Measurements from ENCODE around the gene NT5E. TPM values are rescaled to one million over a fixed set of nuclear protein-coding genes. Genes with fewer than 3 reads are reported as not detected.
A peak's percentile ranks its signal among the peaks of the same experiment; 100 is the strongest.

The NT5E gene
- total RNA-seq, 2 experiments from 2014 or later = 3.8 to 4.9 TPM

GRCh38 chr6:85424981-85425380 is 24.9 kb upstream of the NT5E start:
- H3K36me3 Mint-ChIP-seq (ENCODE audit: low read depth) = peaks cover 2% of the 10 kb centered on the region
- H3K27ac Mint-ChIP-seq = no peak overlapping the region
- DNase-seq (no peak), ATAC-seq (no peak)
- H3K4me3 Mint-ChIP-seq = no peak overlapping the region
- H3K9me3 Mint-ChIP-seq (ENCODE audit: low read depth) = peaks cover 13% of the 10 kb centered on the region
- H3K27me3 Mint-ChIP-seq = no peaks in the 10 kb centered on the region
- no peaks in the 10 kb centered on the region for H3K4me1 Mint-ChIP-seq
- POLR2A ChIA-PET = no interaction called here
- intact Hi-C loops (cut with DNase I, micrococcal nuclease) = no loop called here
- CTCF ChIA-PET = no interaction called here

- no peak for DNase-seq
- Mint-ChIP-seq H3K27me3 (no peaks in the 10 kb centered on the region), H3K9me3 (ENCODE audit: low read depth) (peaks cover 13% of the 10 kb centered on the region), H3K4me3 (no peak overlapping the region), H3K4me1 (no peaks in the 10 kb centered on the region), H3K27ac (no peak overlapping the region), H3K36me3 (ENCODE audit: low read depth) (peaks cover 2% of the 10 kb centered on the region)
- intact Hi-C loops (cut with DNase I, micrococcal nuclease) = no loop called here
- ChIA-PET POLR2A (no interaction called here), CTCF (no interaction called here)
- ATAC-seq = no peak
Measured at GRCh38 chr6:85425997-85426396, 23.9 kb upstream of the NT5E start.

GRCh38 chr6:85428486-85428885 is 21.4 kb upstream of the NT5E start:
- POLR2A ChIA-PET = no interaction called here
- Mint-ChIP-seq H3K4me3 (no peak overlapping the region), H3K4me1 (no peaks in the 10 kb centered on the region)

GRCh38 chr6:85429346-85429745 is 20.5 kb upstream of the NT5E start:
- CTCF ChIA-PET = interaction anchor here (0.8 to 1.5 kb wide), 2 partner anchors 54 to 106 kb away, joined by 3 to 5 read pairs; no protein-coding TSS in a partner anchor
- no peak overlapping the region for H3K4me3 Mint-ChIP-seq
- peaks cover 13% of the 10 kb centered on the region for H3K9me3 Mint-ChIP-seq (ENCODE audit: low read depth)
- H3K27me3 Mint-ChIP-seq = peaks cover 2% of the 10 kb centered on the region
- DNase-seq = no peak
- no peak overlapping the region for H3K27ac Mint-ChIP-seq
- H3K36me3 Mint-ChIP-seq (ENCODE audit: low read depth) = peaks cover 2% of the 10 kb centered on the region
- ATAC-seq = no peak
- POLR2A ChIA-PET = no interaction called here
- intact Hi-C loops (cut with DNase I, micrococcal nuclease) = no loop called here
- no peaks in the 10 kb centered on the region for H3K4me1 Mint-ChIP-seq

More at GRCh38 chr6:85428486-85428885, 21.4 kb upstream of the NT5E start:
- intact Hi-C loops (cut with DNase I, micrococcal nuclease) = no loop called here
- Mint-ChIP-seq H3K27me3 (peaks cover 2% of the 10 kb centered on the region), H3K27ac (no peak overlapping the region), H3K36me3 (ENCODE audit: low read depth) (peaks cover 2% of the 10 kb centered on the region), H3K9me3 (ENCODE audit: low read depth) (peaks cover 13% of the 10 kb centered on the region)
- DNase-seq = no peak
- CTCF ChIA-PET = interaction anchor here (0.8 to 1.1 kb wide), 2 partner anchors 15 to 55 kb away, joined by 3 to 5 read pairs; no protein-coding TSS in a partner anchor
- ATAC-seq = no peak

- H3K27me3 Mint-ChIP-seq = peaks cover 2% of the 10 kb centered on the region
- POLR2A ChIA-PET = interaction anchor here (0.7 kb wide), 1 partner anchor 33 kb away, joined by 13 read pairs; no protein-coding TSS in a partner anchor
- intact Hi-C loops (cut with DNase I, micrococcal nuclease) = no loop called here
- H3K36me3 Mint-ChIP-seq (ENCODE audit: low read depth) = peaks cover 2% of the 10 kb centered on the region
- no peak overlapping the region for H3K27ac Mint-ChIP-seq
- no peaks in the 10 kb centered on the region for H3K4me1 Mint-ChIP-seq
- ATAC-seq (no peak), DNase-seq (no peak)
- CTCF ChIA-PET = interaction anchor here (1.7 kb wide), 1 partner anchor 10 kb away, joined by 6 read pairs; no protein-coding TSS in a partner anchor
- no peak overlapping the region for H3K4me3 Mint-ChIP-seq
- H3K9me3 Mint-ChIP-seq (ENCODE audit: low read depth) = peaks cover 4% of the 10 kb centered on the region
Measured at GRCh38 chr6:85431271-85431670, 18.6 kb upstream of the NT5E start.

GRCh38 chr6:85432554-85432953 is 17.3 kb upstream of the NT5E start:
- CTCF ChIA-PET = no interaction called here
- Mint-ChIP-seq H3K9me3 (ENCODE audit: low read depth) (no peaks in the 10 kb centered on the region), H3K4me1 (no peaks in the 10 kb centered on the region), H3K27me3 (peaks cover 2% of the 10 kb centered on the region), H3K27ac (no peak overlapping the region), H3K4me3 (no peak overlapping the region), H3K36me3 (ENCODE audit: low read depth) (no peaks in the 10 kb centered on the region)
- no peak for DNase-seq
- no peak for ATAC-seq
- POLR2A ChIA-PET = no interaction called here
- intact Hi-C loops (cut with DNase I, micrococcal nuclease) = no loop called here

- no peaks in the 10 kb centered on the region for H3K9me3 Mint-ChIP-seq (ENCODE audit: low read depth)
- POLR2A ChIA-PET = no interaction called here
- ATAC-seq (no peak), DNase-seq (no peak)
- CTCF ChIA-PET = no interaction called here
- peaks cover 2% of the 10 kb centered on the region for H3K27me3 Mint-ChIP-seq
- intact Hi-C loops (cut with DNase I, micrococcal nuclease) = no loop called here
- no peaks in the 10 kb centered on the region for H3K4me1 Mint-ChIP-seq
- no peaks in the 10 kb centered on the region for H3K36me3 Mint-ChIP-seq (ENCODE audit: low read depth)
- no peak overlapping the region for H3K27ac Mint-ChIP-seq
- no peak overlapping the region for H3K4me3 Mint-ChIP-seq
Measured at GRCh38 chr6:85435851-85436250, 14.0 kb upstream of the NT5E start.

- intact Hi-C loops (cut with DNase I, micrococcal nuclease) = no loop called here
- CTCF ChIA-PET = no interaction called here
Measured at GRCh38 chr6:85436411-85436810, 13.5 kb upstream of the NT5E start.

GRCh38 chr6:85436939-85437495 is 12.9 kb upstream of the NT5E start:
- intact Hi-C loops (cut with DNase I, micrococcal nuclease) = no loop called here

More at GRCh38 chr6:85436411-85436810, 13.5 kb upstream of the NT5E start:
- H3K4me3 Mint-ChIP-seq = no peak overlapping the region
- H3K9me3 Mint-ChIP-seq (ENCODE audit: low read depth) = no peaks in the 10 kb centered on the region
- no peak for DNase-seq
- no peaks in the 10 kb centered on the region for H3K36me3 Mint-ChIP-seq (ENCODE audit: low read depth)
- POLR2A ChIA-PET = no interaction called here
- no peaks in the 10 kb centered on the region for H3K4me1 Mint-ChIP-seq
- peaks cover 2% of the 10 kb centered on the region for H3K27me3 Mint-ChIP-seq
- ATAC-seq = no peak
- no peak overlapping the region for H3K27ac Mint-ChIP-seq

GRCh38 chr6:85443349-85444117 is 6.3 kb upstream of the NT5E start:
- CTCF ChIA-PET = interaction anchor here (0.6 to 2.2 kb wide), 4 partner anchors 16 to 40 kb away, joined by 3 to 8 read pairs (median 4); no protein-coding TSS in a partner anchor
- no peak for DNase-seq
- intact Hi-C loops (cut with DNase I, micrococcal nuclease) = no loop called here
- Mint-ChIP-seq H3K27me3 (peaks cover 11% of the 10 kb centered on the region), H3K27ac (no peak overlapping the region), H3K36me3 (ENCODE audit: low read depth) (peaks cover 7% of the 10 kb centered on the region), H3K9me3 (ENCODE audit: low read depth) (peaks cover 5% of the 10 kb centered on the region), H3K4me1 (peaks cover 9% of the 10 kb centered on the region), H3K4me3 (no peak overlapping the region)
- no peak for ATAC-seq
- POLR2A ChIA-PET = no interaction called here

More at GRCh38 chr6:85436939-85437495, 12.9 kb upstream of the NT5E start:
- H3K27ac Mint-ChIP-seq = no peak overlapping the region
- no peaks in the 10 kb centered on the region for H3K4me1 Mint-ChIP-seq
- DNase-seq (no peak), ATAC-seq (no peak)
- no peaks in the 10 kb centered on the region for H3K9me3 Mint-ChIP-seq (ENCODE audit: low read depth)
- ChIA-PET CTCF (no interaction called here), POLR2A (no interaction called here)
- H3K27me3 Mint-ChIP-seq = peaks cover 2% of the 10 kb centered on the region
- no peaks in the 10 kb centered on the region for H3K36me3 Mint-ChIP-seq (ENCODE audit: low read depth)
- no peak overlapping the region for H3K4me3 Mint-ChIP-seq

GRCh38 chr6:85449388-85449817 is 480 bp upstream of the NT5E start:
- Mint-ChIP-seq H3K4me3 (peak overlapping the region; percentile 81), H3K4me1 (peaks cover 48% of the 10 kb centered on the region), H3K27me3 (peaks cover 49% of the 10 kb centered on the region), H3K27ac (peak overlapping the region; percentile 63), H3K36me3 (ENCODE audit: low read depth) (peaks cover 4% of the 10 kb centered on the region), H3K9me3 (ENCODE audit: low read depth) (no peaks in the 10 kb centered on the region)
- POLR2A ChIA-PET = interaction anchor here (0.6 to 2.8 kb wide), 4 partner anchors 12 to 88 kb away, joined by 3 to 13 read pairs (median 4); no protein-coding TSS in a partner anchor
- peak; percentile 72 for DNase-seq
- CTCF ChIA-PET = interaction anchor here (0.6 to 4.9 kb wide), 11 partner anchors 10 to 126 kb away, joined by 3 to 36 read pairs (median 6); no protein-coding TSS in a partner anchor
- ATAC-seq = peak; percentile 73
- intact Hi-C loops (cut with DNase I, micrococcal nuclease) = loop anchor here (1.0 to 5.0 kb wide), 5 partner anchors 15 to 1222 kb away; partner anchors contain the start of gene CEP162 (in 1 of the 2)
